Panc1 (cell line): ENCODE data around the gene SYCN.

Experiments
- POLR2AphosphoS5 ChIP-seq: IDR thresholded peaks from 2 replicates; pipeline ENCODE4 v1.6.1; 2012; ENCODE audit warnings: mild to moderate bottlenecking, low read depth, low read length, moderate library complexity
- REST ChIP-seq, 2 experiments: IDR thresholded peaks; 2 replicates each; pipeline ENCODE4 v1.6.1; 2011 to 2012; ENCODE audit warnings: low read depth in 2 of 2, control low read depth in 1 of 2, low read length in 1 of 2, mild to moderate bottlenecking in 1 of 2, moderate library complexity in 1 of 2; ENCODE audit not compliant: insufficient read depth in 1 of 2
- TF ChIP-seq, protein P1 (sequence below): fragments of 450-650 bp; IDR thresholded peaks from 2 replicates; pipeline ENCODE4 v1.5.1; 2017; ENCODE audit warnings: mild to moderate bottlenecking

DNA sequence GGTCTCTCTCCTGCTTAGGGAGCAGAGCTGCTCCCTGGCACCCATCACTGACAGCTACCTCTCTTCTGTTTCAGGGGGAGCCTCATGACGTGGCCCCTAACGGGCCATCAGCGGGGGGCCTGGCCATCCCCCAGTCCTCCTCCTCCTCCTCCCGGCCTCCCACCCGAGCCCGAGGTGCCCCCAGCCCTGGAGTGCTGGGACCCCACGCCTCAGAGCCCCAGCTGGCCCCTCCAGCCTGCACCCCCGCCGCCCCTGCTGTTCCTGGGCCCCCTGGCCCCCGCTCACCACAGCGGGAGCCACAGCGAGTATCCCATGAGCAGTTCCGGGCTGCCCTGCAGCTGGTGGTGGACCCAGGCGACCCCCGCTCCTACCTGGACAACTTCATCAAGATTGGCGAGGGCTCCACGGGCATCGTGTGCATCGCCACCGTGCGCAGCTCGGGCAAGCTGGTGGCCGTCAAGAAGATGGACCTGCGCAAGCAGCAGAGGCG, 30.5 kb downstream of the SYCN start:
- TF ChIP-seq, protein P1, sequence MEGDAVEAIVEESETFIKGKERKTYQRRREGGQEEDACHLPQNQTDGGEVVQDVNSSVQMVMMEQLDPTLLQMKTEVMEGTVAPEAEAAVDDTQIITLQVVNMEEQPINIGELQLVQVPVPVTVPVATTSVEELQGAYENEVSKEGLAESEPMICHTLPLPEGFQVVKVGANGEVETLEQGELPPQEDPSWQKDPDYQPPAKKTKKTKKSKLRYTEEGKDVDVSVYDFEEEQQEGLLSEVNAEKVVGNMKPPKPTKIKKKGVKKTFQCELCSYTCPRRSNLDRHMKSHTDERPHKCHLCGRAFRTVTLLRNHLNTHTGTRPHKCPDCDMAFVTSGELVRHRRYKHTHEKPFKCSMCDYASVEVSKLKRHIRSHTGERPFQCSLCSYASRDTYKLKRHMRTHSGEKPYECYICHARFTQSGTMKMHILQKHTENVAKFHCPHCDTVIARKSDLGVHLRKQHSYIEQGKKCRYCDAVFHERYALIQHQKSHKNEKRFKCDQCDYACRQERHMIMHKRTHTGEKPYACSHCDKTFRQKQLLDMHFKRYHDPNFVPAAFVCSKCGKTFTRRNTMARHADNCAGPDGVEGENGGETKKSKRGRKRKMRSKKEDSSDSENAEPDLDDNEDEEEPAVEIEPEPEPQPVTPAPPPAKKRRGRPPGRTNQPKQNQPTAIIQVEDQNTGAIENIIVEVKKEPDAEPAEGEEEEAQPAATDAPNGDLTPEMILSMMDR = no peak
- TF ChIP-seq POLR2AphosphoS5 (no peak), REST (IDR thresholded peaks at IDR 0.05; ENCODE audit: insufficient read depth in 1 of 2, low read depth in 2 of 2, low read length in 1 of 2) (no peak)
